ENCODE measurements around the gene SPATA21. TPM values are rescaled to one million over a fixed set of nuclear protein-coding genes. Genes with fewer than 3 reads are reported as not detected.

The SPATA21 gene
- total RNA-seq, 4 donors from 2014 or later: not detected

DNA sequence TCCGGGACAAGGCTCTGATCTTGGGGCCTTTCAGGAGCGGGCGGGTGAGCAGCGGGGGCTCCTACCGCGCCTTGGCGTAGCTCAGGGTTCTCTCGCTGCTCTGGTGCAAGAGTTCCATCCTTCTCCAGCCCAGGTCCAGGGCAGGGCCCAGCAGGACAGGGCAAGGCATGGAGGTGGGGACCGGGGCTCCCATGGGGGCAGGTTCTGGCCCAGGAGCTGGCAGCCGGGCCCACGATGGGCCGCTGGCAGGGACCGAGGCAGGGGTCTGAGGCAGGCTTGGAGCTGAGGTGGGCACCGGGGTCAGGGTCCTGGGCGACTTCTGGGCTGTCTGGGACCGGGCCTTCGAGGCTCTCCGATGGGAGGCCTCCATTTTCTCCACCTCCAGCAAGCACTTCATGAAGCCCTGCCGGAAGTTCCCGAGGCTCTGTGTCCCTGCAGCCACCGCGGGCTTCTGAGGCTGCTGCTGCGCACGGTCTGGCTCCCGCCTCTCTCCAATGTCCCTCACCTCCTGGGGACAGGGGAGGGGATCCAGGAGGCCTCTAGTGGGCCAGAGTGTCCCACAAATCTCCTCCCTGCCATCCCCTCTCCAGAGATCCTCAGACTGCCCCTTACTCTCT is 27.6 kb downstream of the SPATA21 start:
- 86% methylated on average over 24 of the region's 25 CpGs; no CpG with 5 or more reads in 1 of the 2 donors for WGBS, 2 donors (ENCODE audit: low coverage in 1 of 2)

DNA sequence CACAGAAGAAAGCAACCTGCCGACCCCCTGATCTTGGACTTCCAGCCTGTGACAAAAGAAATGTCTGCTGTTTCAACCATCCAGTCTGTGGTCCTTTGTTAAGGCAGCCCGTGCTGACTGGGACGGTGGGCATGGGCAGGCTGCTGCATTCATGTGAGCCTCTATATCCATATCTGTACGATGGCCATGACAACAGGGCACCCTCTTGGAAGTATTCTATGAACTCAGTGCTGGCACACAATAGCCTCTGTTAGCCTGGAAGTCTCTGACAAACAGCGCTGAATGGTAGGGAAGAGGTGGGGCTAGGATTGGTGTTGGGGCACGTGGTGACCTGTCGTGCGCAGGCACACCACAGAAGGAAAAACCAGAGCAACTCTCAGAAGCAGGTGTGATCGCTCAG is 30.4 kb downstream of the SPATA21 start:
- H3K27me3 ChIP-seq: no peaks in the 10 kb centered on the region
- H3K36me3 ChIP-seq: no peaks in the 10 kb centered on the region
- no peaks in the 10 kb centered on the region for H3K4me1 ChIP-seq
- DNase-seq: no peak
- no peak overlapping the region for H3K27ac ChIP-seq
- 82 to 100% methylated on average over 1 to 9 of the region's 9 CpGs for WGBS, 2 donors (ENCODE audit: low coverage in 1 of 2)
- no peak for TF ChIP-seq POLR2A (IDR thresholded peaks at IDR 0.05)
- TF ChIP-seq POLR2AphosphoS5 (IDR thresholded peaks at IDR 0.05): no peak
- TF ChIP-seq CTCF (IDR thresholded peaks at IDR 0.05): no peak
- TF ChIP-seq EP300 (IDR thresholded peaks at IDR 0.05; ENCODE audit: low read depth): no peak
- in situ Hi-C loops (cut with MboI; ENCODE audit: low pct_ligation_motif_present in 1 of 4, low pct_unique_long_range_greater_than_20kb in 1 of 4, low sequenced_read_pairs in 3 of 4) (no loop called here), intact Hi-C loops (cut with DNase I; ENCODE audit: low total_unique reads) (no loop called here)
- no peaks in the 10 kb centered on the region for H3K9me3 ChIP-seq
- no peak overlapping the region for H3K4me3 ChIP-seq

More for the DNA sequence above, 27.6 kb downstream of the SPATA21 start:
- Histone ChIP-seq H3K36me3 (no peaks in the 10 kb centered on the region), H3K4me1 (no peaks in the 10 kb centered on the region), H3K27ac (no peak overlapping the region), H3K27me3 (no peaks in the 10 kb centered on the region), H3K9me3 (no peaks in the 10 kb centered on the region), H3K4me3 (no peak overlapping the region)
- TF ChIP-seq EP300 (IDR thresholded peaks at IDR 0.05; ENCODE audit: low read depth) (no peak), POLR2AphosphoS5 (IDR thresholded peaks at IDR 0.05) (no peak), CTCF (IDR thresholded peaks at IDR 0.05) (no peak), POLR2A (IDR thresholded peaks at IDR 0.05) (no peak)
- intact Hi-C loops (cut with DNase I; ENCODE audit: low total_unique reads): no loop called here
- DNase-seq: no peak
- in situ Hi-C loops (cut with MboI; ENCODE audit: low pct_ligation_motif_present in 1 of 4, low pct_unique_long_range_greater_than_20kb in 1 of 4, low sequenced_read_pairs in 3 of 4): no loop called here

DNA sequence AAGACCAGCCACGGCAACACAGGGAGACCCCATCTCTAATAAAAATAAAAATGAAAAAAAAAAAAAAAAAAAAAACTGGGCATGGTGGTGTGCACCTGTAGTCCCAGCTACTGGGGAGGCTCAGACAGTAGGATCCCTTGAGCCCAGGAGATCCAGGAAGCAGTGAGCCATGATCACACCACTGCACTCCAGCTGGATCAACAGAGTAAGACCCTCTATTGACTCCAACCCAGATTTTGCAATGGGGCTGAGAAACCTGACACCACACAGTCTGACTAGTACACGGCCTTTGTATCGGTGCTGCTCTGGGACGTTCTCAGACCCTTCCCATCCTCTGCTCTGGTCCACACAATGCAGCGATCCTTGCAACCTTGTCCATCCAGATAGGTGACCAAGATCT is 31.8 kb downstream of the SPATA21 start:
- Histone ChIP-seq H3K9me3 (no peaks in the 10 kb centered on the region), H3K4me3 (no peak overlapping the region), H3K27ac (no peak overlapping the region), H3K36me3 (no peaks in the 10 kb centered on the region), H3K27me3 (no peaks in the 10 kb centered on the region), H3K4me1 (no peaks in the 10 kb centered on the region)
- DNase-seq: no peak
- 65 to 88% methylated on average over 5 of the region's 5 CpGs for WGBS, 2 donors (ENCODE audit: low coverage in 1 of 2)
- in situ Hi-C loops (cut with MboI; ENCODE audit: low pct_ligation_motif_present in 1 of 4, low pct_unique_long_range_greater_than_20kb in 1 of 4, low sequenced_read_pairs in 3 of 4) (no loop called here), intact Hi-C loops (cut with DNase I; ENCODE audit: low total_unique reads) (no loop called here)
- TF ChIP-seq EP300 (IDR thresholded peaks at IDR 0.05; ENCODE audit: low read depth): no peak
- TF ChIP-seq POLR2A (IDR thresholded peaks at IDR 0.05): no peak
- no peak for TF ChIP-seq POLR2AphosphoS5 (IDR thresholded peaks at IDR 0.05)
- no peak for TF ChIP-seq CTCF (IDR thresholded peaks at IDR 0.05)

GRCh38 chr1:16402742-16403141 is 34.5 kb downstream of the SPATA21 start:
- Histone ChIP-seq H3K27ac (no peak overlapping the region), H3K27me3 (no peaks in the 10 kb centered on the region), H3K9me3 (no peaks in the 10 kb centered on the region), H3K36me3 (no peaks in the 10 kb centered on the region), H3K4me3 (no peak overlapping the region), H3K4me1 (no peaks in the 10 kb centered on the region)
- 90 to 92% methylated on average over 2 to 10 of the region's 10 CpGs for WGBS, 2 donors (ENCODE audit: low coverage in 1 of 2)
- intact Hi-C loops (cut with DNase I; ENCODE audit: low total_unique reads) (no loop called here), in situ Hi-C loops (cut with MboI; ENCODE audit: low pct_ligation_motif_present in 1 of 4, low pct_unique_long_range_greater_than_20kb in 1 of 4, low sequenced_read_pairs in 3 of 4) (no loop called here)
- TF ChIP-seq POLR2A (IDR thresholded peaks at IDR 0.05) (no peak), POLR2AphosphoS5 (IDR thresholded peaks at IDR 0.05) (no peak), EP300 (IDR thresholded peaks at IDR 0.05; ENCODE audit: low read depth) (no peak), CTCF (IDR thresholded peaks at IDR 0.05) (no peak)
- no peak for DNase-seq

Data from transverse colon (tissue), 4 donors.